GM19452 (cell line): Measurements from ENCODE around the gene CCDC28B.

Experiments
- ATAC-seq: cut with Tn5 transposase; IDR thresholded peaks from one replicate; pipeline ENCODE4 v1.9.1; 2021; ENCODE audit not compliant: unreplicated experiment

The CCDC28B gene

GRCh38 chr1:32220746-32221580 is 20.6 kb downstream of the CCDC28B start:
- no peak for ATAC-seq

GRCh38 chr1:32221581-32221979 is 21.2 kb downstream of the CCDC28B start:
- ATAC-seq, result no peak

DNA sequence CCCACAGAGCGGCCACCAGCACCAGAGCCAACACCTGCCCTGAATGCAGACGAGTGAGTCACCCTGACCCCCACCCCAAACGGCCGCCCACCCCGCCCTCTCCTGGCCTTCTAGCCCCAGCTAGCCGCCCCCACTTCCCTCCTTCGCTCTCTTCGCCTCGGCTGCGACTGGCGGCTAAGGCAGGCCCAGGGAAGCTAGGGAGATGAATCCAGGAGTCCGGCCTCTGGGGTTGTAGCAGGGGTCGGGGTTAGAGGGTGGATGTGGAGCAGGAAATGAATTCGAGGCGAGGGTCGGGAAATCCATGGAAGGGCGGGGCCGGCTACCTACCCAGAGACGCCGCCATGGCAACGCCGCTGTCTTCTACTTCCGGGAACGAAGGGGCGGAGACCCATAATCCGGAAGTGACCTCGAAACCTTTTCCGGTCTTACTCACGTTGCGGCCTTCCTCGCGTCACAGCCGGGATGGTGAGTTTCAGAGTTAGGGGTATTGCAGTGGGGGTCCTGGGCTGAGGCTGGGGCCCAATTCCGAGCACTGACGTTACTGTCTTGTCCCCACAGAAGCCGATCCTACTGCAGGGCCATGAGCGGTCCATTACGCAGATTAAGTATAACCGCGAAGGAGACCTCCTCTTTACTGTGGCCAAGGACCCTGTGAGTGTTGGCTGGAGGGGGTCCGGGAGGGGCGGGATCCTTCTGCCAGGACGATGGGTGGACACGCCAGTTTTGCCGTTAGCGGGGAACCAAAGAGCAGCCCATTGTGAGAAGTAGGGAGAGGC is 21.8 kb downstream of the CCDC28B start, which contains the start of the genes EIF3I and TMEM234:
Gene EIF3I, plus strand, starts transcription at position 428 of the 776 bp plus-strand sequence. Its CDS starts 35 bp downstream, at position 463.
Gene TMEM234, minus strand, starts transcription at position 374 of the 776 bp plus-strand sequence. Its CDS starts 31 bp downstream, at position 343.
- ATAC-seq, result peak; percentile 82

GRCh38 chr1:32223683-32224082 is 23.3 kb downstream of the CCDC28B start:
- no peak for ATAC-seq

- no peak for ATAC-seq
Measured at GRCh38 chr1:32224285-32224684, 23.9 kb downstream of the CCDC28B start.

- ATAC-seq, result no peak
Measured at GRCh38 chr1:32228771-32229170, 28.4 kb downstream of the CCDC28B start.

GRCh38 chr1:32231843-32232432 is 31.5 kb downstream of the CCDC28B start:
- no peak for ATAC-seq

DNA sequence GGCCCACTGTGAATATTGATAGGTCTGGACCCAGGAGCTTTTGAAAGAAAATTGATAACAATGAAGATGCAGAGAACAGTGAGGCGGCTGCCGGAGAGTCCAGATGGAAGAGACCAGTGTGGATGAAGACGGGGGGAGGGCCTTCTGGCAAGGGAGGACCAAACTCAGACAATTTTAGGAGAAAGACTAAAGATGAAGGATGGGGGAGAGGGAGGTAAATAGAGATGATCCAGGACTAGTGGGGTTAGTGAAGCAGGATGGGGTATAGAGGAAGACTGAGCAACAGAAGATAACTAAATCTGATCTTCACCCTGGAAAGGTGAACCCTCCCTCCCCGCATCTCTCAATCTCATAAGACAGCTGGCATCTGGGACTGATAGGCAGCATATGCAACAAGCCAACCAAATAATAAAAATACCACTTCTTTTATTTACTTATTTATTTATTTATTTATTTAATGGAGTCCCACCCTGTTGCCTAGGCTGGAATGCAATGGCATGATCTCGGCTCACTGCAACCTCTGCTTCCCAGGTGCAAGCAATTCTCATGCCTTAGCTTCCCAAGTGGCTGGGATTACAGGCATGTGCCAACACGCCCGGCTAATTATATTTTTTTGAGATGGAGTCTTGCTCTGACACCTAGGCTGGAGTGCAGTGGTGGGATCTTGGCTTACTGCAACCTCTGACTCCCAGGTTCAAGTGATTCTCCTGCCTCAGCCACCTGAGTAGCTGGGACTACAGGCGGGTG is 32.3 kb downstream of the CCDC28B start:
- no peak for ATAC-seq

GRCh38 chr1:32234792-32235191 is 34.4 kb downstream of the CCDC28B start:
- no peak for ATAC-seq

- ATAC-seq, result no peak
Measured at GRCh38 chr1:32239337-32239736, 38.9 kb downstream of the CCDC28B start.

DNA sequence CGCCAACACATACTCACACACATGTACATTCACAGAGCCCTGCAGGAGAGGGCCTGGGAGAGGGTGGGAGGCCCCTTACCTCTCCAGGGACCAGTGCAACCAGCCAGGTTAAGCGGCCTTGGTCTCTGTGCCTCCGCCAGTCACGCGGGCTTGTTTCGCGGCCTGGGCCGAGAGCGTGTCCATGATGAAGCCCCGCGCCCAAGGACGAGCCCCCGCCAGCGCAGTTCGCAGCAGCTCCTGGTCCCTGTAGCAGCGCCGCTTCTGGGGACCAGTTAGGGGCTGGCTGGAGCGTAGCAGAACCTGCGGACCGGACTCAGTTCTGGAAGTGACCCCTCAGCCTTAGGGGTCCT is 39.4 kb downstream of the CCDC28B start:
- ATAC-seq, result no peak

DNA sequence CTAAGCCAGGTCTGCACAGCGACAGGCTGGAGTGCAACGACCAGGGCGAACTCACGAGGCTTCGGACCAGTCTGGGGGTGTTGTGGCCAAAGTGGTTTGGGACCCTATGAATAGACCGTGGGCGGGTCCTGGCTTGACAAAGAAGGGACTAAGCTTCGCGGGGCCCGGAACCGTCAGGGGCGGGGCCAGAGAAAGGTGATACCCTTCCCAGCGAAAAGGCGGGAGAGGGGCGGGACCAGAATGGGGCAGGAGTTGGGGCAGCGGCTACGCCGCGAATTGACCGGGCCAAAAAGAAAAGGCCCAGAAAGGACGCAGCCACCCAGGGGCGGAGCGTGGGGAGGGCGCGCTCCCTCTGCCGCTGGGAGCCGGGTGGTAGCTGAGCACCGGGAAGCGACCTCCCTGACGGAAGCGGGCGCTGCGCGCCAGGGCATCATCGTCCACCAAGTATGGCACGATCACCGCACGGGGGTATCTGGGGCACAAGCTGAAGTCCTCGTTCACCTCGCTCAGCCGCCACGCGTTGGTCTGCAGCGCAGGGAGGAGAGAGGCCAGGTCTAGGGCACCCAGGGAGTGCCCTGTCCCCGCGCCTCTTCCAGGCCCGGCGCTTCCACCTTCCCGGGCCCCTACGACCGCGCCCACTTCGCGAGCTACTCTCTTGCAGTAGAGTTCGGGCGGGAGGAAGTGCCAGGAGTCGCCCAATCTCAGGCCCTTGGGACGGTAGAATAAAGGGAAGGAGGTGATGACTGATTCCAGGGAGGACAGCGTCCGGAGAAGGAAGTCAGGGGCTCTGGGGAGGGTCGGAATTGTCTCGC is 40.0 kb downstream of the CCDC28B start:
- ATAC-seq, result peak; percentile 49

DNA sequence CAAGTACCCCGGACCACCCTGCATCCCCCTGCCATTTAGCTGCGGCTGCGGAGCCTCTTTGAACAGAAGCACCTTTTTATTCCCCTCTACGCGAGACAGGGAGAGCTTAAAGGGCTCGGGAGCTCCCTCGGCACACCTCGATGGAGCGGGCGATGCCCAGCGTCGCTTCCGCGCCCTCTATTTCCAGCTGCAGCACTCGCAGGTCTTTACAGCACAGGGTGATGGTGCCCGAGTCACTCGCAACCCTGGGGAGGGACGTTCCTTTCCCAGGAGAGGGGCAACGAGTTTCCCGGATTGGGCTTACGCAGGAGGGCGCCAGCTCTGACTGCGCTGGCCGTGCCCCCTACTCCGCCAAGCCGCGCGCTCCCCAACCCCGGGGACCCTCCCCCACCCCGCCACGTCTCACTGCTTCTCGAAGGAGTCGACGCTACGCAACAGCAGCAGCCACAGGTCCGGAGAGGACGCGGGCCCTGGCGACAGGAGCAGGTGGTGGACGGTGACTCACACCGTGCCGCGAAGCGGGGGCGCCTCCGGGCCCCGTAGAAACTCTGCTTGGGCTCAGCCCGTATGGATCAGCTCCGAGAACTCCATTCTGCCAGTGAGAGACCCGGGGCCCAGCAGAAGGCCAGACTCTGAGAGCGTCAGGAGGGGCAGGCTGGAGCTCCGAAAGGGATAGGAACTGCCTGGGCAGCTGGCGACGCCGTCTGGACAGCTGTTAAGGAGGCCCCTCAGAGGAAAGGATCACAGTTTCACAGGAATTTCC is 40.8 kb downstream of the CCDC28B start:
- peak; percentile 45 for ATAC-seq

DNA sequence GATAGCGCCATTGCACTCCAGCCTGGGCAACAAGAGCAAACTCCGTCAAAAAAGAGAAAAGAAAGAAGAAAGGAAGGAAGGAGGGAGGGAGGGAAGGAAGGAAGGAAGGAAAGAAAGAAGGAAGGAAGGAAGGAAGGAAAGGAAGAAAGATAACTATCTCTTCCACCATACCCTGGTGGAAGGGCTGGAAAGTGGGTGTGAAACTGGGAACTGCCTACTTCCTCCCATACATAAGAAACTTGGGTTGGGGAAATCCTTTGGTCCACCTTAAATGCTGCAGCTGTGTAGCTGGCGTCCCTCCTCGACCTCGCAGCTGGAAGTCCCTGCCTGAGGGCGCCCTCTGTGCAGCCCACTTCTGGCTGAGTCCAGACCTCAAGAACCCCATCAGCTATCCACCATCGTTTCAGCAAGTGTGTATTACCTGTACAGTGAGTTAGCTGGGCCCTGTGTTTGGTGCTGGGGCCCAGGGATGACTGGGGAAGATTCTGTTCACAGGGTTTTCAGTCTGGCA is 42.0 kb downstream of the CCDC28B start:
- ATAC-seq, result no peak

DNA sequence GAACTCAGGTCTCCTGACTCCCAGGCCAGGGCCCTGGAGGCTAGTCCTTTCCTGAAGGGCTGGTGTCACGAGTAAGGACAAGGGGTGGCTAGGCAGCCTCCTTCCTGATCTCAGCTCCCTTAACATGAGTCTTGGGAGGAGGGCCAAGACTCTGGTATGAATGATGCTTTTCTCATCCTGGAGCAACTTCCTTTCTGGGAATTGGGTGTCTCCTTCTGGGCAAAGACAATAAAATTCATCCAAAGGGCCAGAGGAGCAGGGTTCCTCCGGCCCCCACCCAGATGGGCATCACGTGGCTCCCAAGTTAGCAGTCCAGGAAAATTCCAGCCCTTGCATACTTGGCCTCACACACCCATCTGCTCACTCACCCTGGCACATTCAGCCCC is 46.5 kb downstream of the CCDC28B start, which contains the start of gene FAM167B:
Gene FAM167B, plus strand, starts transcription at position 335 of the 386 bp plus-strand sequence. CDS start 200 bp downstream, outside the sequence.
- no peak for ATAC-seq

DNA sequence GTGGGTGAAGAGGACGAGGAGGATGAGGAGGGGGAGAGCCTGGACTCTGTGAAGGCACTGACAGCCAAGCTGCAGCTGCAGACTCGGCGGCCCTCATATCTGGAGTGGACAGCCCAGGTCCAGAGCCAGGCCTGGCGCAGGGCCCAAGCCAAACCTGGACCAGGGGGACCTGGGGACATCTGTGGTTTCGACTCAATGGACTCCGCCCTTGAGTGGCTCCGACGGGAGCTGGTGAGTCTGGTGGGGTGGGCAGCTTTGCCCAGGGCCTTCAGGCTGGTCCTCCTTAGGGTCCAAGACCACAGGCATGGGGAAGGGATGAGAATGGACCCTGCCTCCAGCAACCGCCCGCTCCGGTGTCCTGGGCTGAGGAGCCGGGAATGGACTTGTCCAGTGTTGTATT is 47.1 kb downstream of the CCDC28B start:
- ATAC-seq, result no peak

- ATAC-seq, result no peak
Measured at GRCh38 chr1:32247983-32248889, 47.8 kb downstream of the CCDC28B start.
